CD1c-positive myeloid dendritic cell (primary cell): ENCODE measurements around the gene FCRL5.

ENCODE experiments used
- DNase-seq: peaks from one replicate; pipeline ENCODE4 v3.0.0-alpha.2; 2016; ENCODE audit errors: extremely low spot score

Gene FCRL5

DNA sequence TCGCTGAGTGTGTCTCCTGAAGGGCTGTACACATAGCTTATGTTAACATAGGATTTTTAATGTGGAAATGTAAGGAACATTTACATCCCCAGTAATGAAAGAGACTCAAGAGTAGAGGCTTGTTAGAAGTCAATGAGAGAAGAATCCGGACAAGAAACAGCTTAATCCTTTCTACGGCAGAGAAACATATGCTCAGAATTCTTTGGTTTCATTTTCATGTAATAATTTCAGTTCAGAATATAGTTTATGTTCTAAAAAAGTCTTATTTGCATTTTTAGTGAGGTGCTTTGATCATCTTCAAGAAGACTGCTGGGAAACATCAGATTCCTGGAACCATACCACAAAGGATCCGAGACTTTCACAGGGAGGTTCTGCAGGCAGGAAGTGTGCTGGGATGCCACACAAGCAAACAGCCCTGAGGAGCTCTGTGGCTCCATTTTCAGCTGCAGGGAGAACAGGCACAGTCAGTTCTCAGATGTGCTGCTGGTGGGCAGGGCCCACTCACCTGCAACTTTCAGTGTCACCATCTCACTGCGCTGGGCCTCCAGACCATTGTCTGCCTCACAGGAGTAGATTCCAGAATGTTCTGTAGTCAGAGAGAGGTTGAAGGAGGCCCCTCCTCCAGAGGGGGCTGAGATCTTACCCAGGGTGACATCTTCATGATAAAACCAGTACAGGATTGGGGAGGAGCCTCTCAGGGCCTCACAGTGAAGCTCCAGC lies 28.4 kb downstream of the FCRL5 start:
- DNase-seq: no peak

DNA sequence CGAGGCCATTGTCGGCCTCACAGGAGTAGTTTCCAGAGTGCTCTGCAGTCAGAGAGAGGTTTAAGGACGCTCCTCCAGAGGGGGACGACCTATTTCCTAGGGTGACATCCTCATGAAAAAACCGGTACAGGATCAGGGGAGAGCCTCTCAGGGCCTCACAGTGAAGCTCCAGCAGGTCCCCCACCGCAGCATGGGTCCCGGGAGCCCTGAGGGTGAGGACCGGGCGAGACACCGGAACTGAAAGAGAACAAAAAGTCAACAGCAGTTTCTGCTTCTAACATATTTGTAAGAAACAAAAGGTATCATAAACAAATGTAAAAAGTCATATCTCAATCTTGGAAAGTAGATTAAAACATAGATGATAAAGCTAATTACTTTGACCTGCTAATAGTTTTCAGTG lies 31.3 kb downstream of the FCRL5 start:
- no peak for DNase-seq

DNA sequence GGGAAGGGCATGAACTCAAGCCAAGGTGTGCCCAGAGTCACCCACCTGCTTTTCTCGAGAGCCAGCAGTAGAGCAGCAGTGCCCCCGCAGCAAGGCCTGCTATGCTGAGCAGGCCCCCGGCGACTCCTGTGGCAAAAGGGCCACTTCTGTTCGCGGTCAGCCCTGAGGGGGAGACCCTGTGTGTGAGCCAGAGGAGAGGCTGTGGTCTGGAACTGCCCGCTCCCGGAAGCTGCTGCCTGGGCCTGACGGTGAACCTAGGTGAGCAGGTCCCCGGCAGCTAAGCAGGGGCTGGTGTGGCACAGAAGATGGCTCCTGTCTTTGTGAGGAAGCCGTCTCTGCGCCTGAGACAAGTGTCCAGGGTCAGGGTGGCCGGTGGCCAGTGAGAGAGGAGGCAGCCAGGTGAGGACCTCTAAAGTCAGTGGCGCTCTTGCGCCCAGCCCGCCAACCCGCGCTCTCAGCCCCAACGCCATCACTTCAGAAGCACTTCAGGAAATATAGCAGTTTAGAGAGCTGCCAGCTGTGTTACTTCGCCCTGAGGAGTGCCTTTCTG lies 31.9 kb downstream of the FCRL5 start:
- DNase-seq: no peak

DNA sequence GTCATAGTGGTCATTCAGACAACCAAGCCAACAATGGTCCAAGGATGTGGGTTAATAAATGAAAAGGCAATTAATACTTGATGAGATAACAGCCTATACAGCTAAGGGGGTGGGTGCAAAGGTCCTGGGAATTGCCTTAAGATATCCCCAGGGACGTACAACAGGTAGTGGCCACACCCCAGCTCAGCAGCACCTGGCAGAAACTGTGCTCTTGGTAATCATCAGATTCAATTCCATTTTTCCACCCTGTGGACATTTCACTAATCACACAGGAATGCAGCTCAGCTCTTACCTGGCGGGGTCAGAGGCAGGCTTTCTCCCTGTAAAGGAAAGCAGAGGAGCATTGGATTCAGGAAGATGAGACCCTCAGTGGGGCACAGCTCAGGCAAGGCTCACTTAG lies 32.9 kb downstream of the FCRL5 start:
- DNase-seq: no peak

DNA sequence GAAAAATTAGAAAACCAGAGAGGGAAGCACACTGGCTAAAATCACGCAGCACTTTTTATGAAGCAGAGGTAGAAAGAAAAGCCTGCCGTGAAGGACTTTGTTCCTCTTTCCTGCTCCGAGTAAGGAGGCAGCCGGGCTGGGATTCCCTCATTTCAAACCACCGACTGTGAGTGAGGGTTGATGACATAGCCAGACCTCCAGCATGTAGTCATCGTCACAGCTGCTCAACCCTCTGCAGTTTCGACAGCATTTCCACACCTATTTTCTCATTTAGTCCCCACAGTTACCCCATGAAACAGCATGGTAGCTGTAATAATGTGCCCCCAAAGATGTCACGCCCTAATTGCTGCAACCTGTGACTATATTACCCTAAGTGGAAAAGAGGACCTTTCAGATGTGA lies 35.3 kb downstream of the FCRL5 start:
- peak; percentile 26 for DNase-seq

DNA sequence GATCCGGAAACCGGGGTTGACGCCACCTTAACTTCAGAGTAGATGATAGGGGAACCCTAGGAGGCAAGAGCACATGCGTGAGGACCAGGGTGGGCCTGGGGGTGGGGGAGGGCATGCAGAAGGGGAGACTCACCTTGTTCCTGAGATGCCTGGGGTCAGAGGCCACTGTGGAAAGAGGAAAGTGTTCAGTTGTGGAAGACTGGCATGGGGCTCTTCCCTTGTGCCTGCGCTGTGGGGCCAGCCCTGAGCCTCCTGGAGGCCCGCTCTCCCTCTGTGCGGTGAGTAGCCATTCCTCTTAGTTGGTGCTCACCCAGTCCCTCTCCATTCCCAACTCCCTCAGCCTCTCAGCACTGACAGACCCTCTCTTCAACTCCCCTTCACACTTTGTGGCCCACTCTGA lies 36.6 kb downstream of the FCRL5 start:
- no peak for DNase-seq

DNA sequence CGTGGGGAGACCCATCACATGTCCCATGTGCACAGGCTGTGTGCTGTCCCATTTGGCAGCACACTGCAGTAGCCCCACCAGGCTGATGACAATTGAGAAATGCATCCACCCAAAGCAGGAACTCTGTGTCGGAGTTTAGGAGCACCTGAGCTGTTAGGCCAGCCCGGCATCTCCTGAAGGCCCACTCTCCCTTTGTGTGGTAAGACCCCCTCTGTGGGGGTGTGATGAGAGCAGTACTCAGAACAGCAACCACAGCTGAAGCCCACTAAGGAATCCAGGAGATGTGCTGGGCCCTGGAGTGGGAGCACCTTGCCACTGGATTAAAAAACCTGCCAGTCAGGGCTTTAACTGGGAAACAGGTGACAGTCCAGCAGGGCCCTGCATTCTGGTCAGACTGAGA lies 37.2 kb downstream of the FCRL5 start:
- DNase-seq: no peak

DNA sequence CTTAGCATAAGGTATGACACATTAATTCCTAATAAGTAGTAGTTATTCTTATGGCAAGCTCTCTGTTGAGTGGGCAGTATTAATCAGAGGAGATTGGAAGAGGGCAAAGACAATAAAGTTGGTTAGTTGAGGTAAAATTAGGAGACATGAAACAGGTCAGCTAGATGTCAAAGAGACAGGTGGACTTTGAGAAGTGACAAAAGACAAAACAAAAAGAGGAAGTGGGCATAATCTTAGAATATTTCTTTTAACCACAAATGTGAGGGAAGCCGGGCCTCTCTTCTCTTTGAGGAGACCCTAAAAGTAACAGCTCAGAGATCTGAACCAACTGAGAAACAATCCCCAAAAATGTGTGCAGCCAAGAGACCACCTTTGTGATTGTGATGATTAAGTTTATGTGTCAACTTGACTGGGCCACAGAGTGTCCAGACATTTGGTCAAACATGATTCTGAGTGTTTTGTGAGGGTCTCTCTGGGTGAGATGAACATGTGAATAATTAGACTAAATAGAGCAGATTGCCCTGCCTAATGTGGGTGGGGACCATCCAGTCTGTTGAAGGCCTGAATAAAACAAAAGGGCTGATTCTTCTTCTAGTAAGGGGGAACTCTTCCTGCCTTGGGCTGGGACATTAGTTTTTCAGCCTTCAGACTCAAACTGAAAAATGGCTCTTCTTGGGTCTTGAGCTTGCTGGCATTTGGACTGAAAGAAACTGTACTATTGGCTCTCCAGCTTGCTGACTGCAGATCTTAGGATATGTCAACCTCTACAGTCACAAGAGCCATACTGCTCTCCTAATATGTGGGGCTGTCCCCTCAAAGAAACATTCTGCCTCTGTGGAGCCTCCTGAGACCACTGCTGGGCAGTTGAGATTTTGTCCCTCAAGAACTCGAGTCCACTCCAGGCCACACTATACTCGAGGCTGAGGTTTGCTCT lies 40.0 kb downstream of the FCRL5 start:
- no peak for DNase-seq

DNA sequence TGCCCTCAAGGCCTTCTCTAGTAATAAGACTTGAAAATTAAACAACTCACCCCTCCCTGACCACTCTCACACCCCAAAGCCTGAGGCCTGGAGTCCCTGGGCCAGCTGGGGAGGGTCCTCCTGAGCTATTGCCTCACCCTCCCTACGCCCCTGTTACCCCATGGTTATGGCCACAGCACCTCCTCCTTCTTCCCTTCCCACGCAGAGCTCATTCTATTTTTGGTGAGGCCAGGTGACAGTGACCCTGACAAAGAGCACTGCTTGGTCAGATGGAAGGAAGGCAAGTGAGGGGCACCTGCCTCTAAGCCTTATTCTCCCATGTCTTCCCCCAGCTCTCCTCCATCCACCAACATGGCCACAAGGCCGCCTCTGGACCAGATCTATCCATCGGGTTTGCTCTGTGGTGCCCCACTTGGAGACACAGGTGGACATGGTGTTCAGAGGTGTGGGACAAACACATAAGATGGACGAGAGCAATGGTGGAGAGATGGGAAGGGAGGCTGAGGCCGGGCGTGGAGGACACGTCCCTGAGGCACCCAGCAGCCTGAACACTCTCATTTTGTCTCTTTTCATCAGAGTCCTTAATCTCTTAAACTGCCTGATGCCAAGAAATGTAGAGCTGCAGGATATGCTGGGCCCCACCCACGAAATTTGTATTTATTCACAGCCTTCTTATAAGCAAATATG lies 42.6 kb downstream of the FCRL5 start:
- no peak for DNase-seq

DNA sequence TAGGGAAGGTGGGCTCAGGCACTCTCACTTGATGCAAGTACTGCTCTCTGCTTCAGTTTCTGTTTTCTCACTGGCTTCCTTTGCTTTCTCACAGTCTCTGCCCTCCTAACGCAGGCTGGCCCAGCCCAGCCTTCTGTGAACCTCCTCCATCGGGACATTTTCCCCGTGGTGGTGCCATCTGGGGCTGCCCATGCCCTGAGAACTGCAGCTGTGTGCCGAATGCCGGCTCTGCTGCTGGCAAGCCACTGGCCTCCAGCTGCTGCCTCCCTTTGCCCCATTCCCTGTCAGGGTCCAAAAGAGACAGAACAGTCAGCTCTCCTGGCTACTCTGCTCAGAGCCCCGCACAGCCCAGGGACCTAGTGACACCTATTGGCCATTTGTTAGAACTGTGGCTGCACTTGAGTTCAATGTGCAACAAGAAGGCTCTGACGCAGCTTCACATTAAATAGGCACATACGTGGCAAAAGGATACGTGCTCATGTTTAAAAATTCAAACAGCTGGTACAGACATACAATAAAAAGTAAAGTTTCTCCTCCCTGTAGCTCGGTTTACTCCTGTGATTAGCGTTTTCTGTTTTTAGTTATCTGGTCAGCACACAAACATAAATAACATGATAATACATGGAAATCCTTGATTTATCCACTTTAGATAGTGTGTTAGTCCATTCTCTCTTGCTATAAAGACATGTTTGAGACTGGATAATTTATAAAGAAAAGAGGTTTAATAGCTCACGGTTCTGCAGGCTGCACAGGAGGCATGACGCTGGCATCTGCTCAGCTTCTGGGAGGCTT lies 46.6 kb downstream of the FCRL5 start:
- peak; percentile 57 for DNase-seq

DNA sequence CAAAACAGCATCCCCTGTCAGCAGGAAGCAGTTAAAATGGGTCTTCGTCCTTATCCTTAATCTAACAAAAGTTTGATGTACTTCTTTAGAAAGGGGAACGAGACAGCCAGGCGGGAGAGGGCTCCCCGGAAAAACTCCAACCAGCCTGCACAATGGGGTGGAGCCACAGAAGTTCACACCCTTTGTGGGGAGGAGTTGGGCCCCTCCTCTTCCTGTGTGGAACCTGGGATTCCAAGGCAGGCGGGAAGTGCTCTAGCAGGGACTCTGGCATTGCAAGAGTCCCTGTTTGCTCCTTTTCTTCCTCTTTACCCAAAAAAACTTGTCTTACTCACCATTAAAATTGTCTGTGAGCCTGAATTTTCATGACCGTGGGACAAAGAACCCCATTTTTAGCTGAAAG lies 47.7 kb downstream of the FCRL5 start:
- peak; percentile 18 for DNase-seq

DNA sequence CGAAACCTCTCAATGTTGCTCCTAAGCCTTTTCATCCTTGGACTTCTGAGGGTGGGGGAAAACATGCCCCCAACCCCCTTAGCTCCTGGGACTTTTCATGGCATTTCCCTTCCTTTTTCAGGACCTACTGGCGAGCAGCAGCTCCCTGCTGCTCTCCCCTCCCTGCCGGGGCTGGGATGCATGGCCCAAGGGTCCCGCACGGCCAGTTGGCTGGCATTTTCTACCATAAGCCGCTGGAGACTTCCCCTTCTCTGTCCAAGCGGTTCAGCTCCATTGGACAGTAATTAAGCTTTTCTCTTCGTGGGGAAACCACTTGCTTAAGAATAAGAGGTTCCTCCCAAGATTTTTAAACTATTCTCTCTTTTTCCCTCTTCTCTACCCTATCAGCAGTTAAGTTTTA lies 52.8 kb downstream of the FCRL5 start:
- no peak for DNase-seq

DNA sequence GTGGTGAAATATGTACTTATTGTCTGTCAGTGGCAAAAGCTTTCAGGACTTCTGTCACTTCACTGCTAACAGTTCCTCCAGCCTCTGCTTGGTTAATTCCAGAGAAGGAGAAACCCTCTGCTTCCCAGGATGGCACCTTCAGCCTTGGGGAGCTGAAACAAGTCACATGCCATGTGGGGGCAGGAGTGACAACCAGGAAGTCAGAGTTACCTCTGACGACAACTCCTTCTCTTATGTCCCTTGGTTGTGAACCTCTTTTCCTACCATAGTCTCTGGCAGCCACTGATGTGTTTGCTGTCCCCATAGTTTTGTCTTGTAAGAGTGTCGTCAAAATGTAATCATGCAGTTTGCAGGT lies 53.6 kb downstream of the FCRL5 start:
- peak; percentile 21 for DNase-seq

DNA sequence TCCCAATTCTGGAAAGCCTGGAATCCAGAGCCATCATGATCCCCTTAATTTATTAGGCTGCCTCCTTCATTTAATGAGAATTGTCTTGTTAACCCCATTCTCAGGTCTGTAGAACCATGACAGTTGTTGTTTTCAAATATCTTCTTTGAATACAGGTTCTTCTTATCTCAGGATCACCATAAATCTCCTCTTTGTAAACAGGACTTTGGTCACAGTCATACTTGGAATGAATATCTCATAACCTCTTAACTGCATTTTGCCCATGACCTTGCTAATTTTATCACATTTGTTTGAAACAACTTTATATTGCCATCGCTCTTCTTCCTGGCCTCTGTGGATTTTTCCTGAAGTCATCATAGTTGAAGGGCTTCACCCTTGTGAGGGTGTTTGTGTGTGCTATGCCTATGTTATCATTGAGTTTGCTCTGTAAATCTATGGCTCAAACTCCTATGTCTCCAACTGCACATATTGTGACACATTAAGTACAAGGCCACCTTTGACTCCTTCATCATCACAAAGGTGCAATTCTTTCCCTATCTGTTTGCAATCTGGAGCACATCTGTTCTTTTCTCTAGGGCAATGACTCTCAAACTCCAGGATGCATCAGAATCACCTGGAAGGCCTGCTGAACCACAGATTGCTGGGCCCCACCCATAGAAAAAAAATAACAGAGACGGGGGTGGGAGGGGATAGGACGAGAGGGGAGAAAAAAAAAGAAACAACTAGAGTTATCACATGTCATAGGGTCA lies 54.2 kb downstream of the FCRL5 start:
- DNase-seq: no peak

DNA sequence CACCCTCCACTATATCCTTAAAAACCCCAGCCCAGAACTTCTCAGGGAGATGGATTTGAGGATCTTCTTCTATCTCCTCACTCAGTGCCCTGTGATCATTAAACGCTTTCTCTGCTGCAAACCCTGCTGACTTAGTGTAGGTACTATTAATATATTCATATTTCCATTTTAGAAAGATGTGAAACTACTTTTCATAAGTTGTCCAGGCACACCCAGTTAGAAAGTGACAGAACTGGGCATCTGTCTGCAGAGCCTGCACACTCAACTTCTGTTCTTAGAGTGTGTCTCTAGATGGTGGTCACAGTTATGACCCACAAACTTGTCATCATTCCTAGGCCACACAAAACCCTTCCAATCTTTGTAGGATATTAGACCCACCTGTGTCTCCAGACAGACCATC lies 55.0 kb downstream of the FCRL5 start:
- DNase-seq: no peak

DNA sequence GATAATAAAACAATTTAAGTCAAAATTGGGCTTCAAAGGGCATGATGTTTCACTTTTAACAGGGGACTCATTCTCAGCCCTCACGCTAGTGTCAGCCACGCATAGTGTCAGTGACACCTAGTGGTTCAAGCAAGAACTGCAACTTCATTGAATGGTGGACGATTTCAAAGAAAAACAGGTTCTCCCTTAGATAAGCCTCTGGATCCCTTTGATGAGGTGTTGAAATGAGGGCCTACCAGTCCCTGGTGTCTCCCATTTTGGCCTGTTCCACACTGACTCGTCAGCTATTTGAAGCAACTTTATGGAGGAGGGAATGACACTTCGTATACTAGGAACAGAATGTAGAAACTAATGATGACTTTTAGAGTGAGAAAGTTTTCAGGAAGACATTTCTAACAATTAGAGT lies 56.2 kb downstream of the FCRL5 start:
- DNase-seq: peak; percentile 68

DNA sequence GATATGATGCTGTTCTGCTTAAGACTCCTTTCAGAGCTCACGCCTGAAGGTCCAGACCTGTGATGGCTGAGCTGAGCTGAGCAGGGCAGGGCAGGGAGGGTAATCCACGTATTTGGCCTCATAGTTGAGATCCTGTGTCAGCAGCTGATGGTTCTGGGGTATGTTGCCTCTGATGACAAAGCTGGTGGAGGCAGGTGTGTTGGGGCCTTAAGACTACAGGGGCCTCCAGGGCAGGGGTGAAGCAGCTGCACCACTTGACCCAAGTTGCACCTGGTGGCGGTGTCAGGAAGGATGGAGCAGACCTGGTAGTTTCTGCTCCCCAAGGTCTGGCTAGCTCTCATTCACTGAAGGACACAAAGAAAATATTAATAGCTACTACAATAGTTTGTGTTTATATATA lies 57.0 kb downstream of the FCRL5 start:
- DNase-seq: no peak

DNA sequence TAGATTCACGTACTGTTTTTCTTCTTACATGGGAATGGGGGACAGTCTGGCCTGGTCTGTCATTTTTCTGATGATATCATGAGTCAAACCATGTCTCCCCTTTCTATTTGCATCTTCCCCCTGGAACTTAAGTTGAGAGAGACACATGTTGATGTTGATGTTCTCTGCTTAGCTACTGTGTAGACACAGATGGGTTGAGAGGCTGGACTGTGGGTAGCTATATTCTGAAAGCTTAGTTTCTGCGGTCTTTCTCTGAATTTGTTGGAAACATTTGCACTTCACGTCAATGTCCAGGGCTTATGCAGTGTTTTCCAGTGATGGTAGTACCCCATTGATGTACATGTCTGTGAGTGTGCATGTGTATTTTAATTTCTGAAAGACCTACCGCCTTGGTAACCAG lies 58.2 kb downstream of the FCRL5 start:
- DNase-seq: no peak

DNA sequence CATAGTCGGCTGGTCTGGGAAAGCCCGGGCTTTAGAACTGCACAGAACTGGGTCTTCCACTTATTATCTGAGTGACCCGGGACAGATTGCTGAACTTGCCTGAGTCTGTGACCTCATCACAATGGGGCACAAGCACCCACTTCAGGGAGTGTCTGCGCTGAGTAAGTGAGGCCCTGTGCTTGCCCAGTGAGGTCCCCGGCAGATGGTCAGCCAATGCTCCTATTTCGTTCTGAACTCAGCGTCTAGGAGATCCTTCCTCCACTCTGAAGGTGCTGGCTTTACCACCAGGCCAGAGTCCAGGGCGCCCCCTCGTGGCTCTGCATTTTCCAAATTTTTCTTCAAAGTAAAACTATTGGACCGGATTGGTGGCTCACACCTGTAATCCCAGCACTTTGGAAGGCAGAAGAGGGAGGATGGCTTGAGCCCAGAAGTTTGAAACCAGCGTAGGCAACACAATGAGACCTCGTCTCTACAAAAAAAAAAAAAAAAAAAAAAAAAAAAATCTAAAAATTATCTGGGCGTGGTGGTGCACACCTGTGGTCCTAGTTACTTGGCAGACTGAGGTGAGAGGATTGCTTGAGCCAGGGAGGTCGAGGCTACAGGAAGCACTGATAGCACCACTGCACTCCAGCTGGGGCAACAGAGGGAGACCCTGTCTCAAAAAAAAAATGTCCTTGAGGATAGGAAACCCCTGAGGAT lies 61.7 kb downstream of the FCRL5 start:
- peak; percentile 78 for DNase-seq

DNA sequence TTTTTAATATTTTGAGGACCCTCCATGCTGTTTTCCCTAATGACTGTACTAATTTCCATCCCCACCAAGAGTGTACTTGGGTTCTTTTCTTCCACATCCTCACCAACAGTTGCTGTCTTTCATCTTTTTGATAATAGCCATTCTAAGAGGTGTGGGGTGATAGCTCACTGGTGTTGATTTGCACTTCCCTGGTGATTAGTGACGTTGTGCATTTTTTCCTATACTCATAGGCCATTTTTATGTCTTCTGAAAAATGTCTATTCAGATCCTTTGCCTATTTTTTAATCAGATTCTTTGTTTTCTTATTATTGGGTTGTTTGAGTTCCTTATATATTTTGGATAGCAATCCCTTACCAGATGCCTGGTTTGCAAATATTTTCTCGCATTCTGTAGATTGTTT lies 64.2 kb downstream of the FCRL5 start:
- no peak for DNase-seq
